C4-2B (cell line): ENCODE results near the gene ACR.

Source experiments
- H3K27ac ChIP-seq: fragments of 450-650 bp; 2 replicates; pipeline ENCODE4 v1.5.1; 2017
- ZFX ChIP-seq: fragments of 450-650 bp; IDR thresholded peaks from 2 replicates; pipeline ENCODE4 v1.6.1; 2017
- TF ChIP-seq, protein P1 (sequence below): fragments of 450-650 bp; conservative IDR thresholded peaks from 2 replicates; pipeline ENCODE4 v1.5.1; 2017; ENCODE audit warnings: mild to moderate bottlenecking

The ACR gene

DNA sequence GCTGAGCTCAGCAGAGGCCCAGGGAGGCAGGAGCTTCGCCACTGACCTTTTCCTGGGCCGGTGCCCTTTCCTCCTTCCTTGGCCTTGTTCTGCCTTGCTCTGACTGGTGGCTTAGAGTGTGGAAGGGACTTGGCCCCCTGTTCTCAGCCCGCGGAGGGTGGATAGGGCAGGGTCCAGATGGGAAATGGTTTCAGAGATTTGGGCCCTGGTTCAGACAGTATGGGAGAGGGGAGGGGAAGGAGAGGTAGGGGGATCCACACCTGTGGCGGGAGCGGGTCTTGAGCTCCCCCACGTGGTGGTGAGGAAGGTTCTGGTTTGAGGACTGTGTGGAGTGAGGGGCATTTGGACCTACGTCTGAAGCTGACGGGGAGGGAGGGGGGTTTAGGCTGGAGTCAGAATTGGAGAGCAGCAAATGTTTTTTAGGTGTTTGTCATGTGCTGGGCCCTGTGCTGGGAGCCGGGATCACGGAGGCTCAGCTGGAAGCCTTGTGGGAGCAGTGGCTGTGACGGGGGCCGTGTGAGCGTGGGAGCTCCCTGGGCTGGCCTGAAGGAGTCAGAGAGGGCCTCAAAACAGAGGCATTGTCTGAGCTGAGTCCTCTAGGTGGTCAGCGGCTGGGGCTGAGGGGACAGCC lies 38.1 kb upstream of the ACR start:
- TF ChIP-seq, protein P1, sequence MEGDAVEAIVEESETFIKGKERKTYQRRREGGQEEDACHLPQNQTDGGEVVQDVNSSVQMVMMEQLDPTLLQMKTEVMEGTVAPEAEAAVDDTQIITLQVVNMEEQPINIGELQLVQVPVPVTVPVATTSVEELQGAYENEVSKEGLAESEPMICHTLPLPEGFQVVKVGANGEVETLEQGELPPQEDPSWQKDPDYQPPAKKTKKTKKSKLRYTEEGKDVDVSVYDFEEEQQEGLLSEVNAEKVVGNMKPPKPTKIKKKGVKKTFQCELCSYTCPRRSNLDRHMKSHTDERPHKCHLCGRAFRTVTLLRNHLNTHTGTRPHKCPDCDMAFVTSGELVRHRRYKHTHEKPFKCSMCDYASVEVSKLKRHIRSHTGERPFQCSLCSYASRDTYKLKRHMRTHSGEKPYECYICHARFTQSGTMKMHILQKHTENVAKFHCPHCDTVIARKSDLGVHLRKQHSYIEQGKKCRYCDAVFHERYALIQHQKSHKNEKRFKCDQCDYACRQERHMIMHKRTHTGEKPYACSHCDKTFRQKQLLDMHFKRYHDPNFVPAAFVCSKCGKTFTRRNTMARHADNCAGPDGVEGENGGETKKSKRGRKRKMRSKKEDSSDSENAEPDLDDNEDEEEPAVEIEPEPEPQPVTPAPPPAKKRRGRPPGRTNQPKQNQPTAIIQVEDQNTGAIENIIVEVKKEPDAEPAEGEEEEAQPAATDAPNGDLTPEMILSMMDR, result no peak; the same call in 1 of the 2 replicates

DNA sequence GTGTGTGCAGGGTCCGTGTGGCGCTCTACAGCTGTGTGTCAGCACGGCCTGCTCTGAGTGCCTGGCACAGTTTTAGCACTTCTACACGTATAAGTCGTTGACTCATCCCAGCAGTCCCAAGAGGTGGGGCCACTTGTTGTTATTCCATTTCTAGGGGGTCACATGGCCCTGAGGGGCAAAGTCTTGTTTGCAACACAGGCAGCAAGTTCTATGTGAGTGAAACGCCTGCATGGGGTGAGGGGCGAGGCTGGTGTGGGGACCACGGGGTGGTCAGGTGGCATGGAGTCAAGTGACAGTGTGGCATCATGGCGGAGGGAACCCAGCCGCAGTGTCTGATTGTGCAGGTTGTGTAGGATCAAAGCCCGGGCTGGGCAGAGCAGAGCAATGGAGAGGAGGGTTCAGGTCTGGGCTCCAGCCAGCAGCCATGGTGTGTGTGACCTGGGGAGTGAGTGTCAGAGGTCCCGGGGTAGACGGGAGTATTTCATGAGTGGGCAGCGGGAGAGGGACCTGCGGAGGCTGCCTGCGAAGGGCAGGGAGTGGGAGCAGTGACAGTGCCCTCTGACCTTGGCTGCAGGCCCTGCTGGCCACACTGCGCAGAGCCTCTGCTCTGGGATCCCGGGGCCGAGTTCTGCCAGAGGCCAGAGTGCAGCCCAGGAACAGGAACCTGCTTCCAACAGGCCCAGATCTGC lies 37.5 kb upstream of the ACR start:
- H3K27ac ChIP-seq, result no peak overlapping the region
- TF ChIP-seq, protein P1, result no peak
- no peak for TF ChIP-seq ZFX

More for the DNA sequence above, 38.1 kb upstream of the ACR start:
- H3K27ac ChIP-seq, result no peak overlapping the region

DNA sequence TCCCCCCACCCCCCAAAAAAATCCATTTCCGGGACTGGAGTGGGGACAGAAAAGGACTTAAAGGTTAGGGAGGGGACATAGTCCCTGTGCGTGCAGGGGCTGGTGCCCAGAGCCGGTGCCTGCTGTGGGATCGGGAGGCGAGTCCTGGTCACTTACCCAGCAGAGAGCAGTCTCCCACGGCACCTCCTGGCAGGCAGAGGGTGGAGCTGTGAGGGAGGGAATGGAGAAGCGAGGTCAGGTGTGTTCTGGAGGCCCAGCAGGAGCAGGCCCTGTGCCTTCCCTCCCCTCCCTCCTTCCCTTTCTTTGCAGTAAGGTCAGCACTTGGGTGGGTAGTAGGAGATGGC lies 37.0 kb upstream of the ACR start:
- TF ChIP-seq ZFX, result no peak
- TF ChIP-seq, protein P1, result no peak
- no peak overlapping the region for H3K27ac ChIP-seq

DNA sequence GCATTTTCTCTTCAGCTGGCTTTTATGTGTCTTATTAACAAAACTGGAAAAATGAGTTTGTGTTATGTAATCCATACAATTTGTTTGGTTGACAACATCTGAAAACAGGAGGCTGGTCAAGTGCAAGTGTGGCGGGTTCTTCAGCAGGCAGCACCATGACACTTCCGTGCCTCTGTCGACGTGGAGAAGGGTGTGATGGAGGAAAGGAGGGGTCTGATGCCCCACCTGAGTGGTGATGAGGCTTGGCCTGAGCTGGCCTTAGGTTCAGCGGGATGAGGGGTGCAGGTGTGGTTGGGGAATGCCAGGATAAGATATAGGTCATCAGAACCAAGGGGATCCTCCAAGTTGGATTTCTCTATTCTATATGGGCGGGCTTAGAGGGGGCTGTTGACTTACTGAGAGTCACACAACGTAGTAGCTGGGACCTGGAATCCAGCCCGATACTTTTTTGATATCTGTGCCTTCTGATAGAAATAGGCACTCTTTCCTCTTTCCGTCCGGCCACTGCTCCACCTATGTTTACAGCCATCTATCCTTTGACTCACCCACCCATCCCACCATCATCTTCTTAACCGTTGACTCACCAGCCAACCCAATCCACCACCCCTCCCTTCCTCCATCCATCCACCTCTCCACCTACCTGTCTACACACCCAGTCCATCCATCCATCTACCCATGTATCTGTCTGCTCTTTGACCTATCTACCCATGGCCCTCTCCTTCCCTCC lies 36.4 kb upstream of the ACR start:
- no peak overlapping the region for H3K27ac ChIP-seq
- TF ChIP-seq ZFX, result no peak
- TF ChIP-seq, protein P1, result no peak

DNA sequence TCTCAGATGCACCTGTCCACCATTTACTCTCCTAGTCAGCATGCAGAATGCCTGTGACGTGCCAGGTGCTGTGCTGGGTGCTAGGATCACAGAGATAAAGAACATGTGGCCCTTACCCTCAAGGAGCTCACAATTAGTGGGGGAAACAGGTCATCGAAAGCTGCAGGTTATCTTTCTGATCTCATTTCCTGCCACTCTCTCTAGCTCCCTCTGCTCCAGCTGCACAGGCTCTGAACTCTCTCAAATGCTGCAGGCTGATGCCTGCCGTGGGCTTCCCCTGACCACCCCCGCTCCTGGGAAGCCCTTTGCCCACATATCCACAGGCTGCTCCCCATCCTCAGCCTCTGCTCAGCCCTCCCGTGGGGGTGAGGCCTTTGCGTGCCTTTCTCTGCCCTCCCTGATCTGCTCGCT lies 35.7 kb upstream of the ACR start:
- H3K27ac ChIP-seq, result no peak overlapping the region
- no peak for TF ChIP-seq ZFX
- TF ChIP-seq, protein P1, result no peak

DNA sequence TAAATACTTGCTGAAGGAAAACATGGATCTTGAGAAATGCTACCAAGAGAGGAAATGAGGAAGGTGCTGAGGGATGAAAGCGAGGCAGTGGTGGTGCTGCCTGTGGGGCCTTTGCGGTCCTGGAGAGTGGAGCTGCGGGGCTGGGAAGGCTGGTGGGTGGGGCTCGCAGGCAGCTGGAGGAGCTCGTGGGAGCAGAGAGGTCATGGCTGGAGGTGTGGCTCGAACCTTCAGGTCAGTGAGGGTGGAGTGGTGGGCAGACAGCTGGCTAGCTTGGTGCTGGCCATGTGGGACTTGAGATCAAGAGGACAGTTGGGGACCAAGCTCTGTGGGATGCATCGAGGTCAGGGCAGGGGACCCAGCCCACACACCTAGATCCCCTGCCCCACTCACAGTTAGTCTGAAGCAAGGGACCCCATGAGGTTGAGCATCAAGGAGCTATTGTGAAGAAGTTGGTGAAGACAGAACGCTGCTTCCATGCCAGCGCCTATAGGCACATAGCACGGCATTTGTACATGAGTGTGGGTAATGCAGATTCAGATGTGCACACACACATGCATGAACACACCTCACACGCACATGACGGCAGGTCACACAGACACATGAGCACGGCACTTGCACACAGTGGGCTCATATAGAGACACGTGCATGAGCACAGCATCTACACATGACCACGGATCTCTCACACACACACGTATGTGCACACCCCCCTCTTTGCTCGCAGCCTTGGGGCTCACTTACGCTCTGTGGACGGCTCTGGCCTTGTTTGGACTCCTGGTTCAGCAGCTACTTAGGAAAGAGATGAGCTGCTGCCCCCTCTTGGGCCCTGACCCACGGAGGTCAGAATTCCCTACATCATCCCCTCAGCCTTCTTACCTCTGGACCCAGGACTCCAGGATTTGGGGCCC lies 34.9 kb upstream of the ACR start:
- H3K27ac ChIP-seq, result no peak overlapping the region
- TF ChIP-seq, protein P1, result no peak
- no peak for TF ChIP-seq ZFX
